ENCODE results near the gene SYTL3. TPM values are rescaled to one million over a fixed set of nuclear protein-coding genes. Genes with fewer than 3 reads are reported as not detected.

Gene SYTL3
- total and polyA plus RNA-seq, 2 donors (not counting 1 experiment from before 2014, with no cell fraction given) = 1.1 to 5.4 TPM

- no peaks in the 10 kb centered on the region for H3K9me3 ChIP-seq (ENCODE audit: control extremely low read depth in 1 of 3, control insufficient read depth in 2 of 3, insufficient read depth in 1 of 3, low read length in 2 of 3)
- H3K9ac ChIP-seq (ENCODE audit: low read length) = no peak overlapping the region
- H3K27me3 ChIP-seq (replicated peaks in 1 of 4; ENCODE audit: control extremely low read depth in 1 of 4, control insufficient read depth in 3 of 4, insufficient read depth in 4 of 4, low read length in 3 of 4) = no peaks in the 10 kb centered on the region
- no peak overlapping the region for H2AFZ ChIP-seq (ENCODE audit: insufficient read depth, low read depth, low read length, poor library complexity, severe bottlenecking)
- Mint-ChIP-seq H3K27me3 (no peaks in the 10 kb centered on the region), H3K9me3 (ENCODE audit: insufficient read depth) (no peaks in the 10 kb centered on the region), H3K27ac (no peak overlapping the region), H3K4me1 (peaks cover 6% of the 10 kb centered on the region), H3K4me3 (no peak overlapping the region)
- no peak overlapping the region for H3K4me3 ChIP-seq (ENCODE audit: control extremely low read depth in 1 of 5, extremely low read depth in 1 of 5, insufficient read depth in 1 of 5, low read depth in 2 of 5, low read length in 4 of 5)
- no peaks in the 10 kb centered on the region for H3K79me2 ChIP-seq (ENCODE audit: control insufficient read depth, insufficient read depth, low read length)
- H3K27ac ChIP-seq (ENCODE audit: low read length in 2 of 2) = no peak overlapping the region
- H3K36me3 ChIP-seq (replicated peaks in 1 of 2; ENCODE audit: control extremely low read depth in 1 of 2, control insufficient read depth in 1 of 2, extremely low read depth in 1 of 2, insufficient read depth in 2 of 2, low read length in 1 of 2) = no peaks in the 10 kb centered on the region
- peaks cover 7 to 9% of the 10 kb centered on the region in 2 donors for H3K4me1 ChIP-seq (ENCODE audit: control insufficient read depth in 2 of 2, insufficient read depth in 2 of 2, low read length in 2 of 2)
- POLR2A ChIA-PET = no interaction called here
- DNase-seq = no peak
- TF ChIP-seq EZH2 (IDR thresholded peaks at IDR 0.05; ENCODE audit: borderline replicate concordance, insufficient read depth, low read depth, low read length, poor library complexity, severe bottlenecking) = no peak
- 98% methylated on average over 7 of the region's 9 CpGs for WGBS (ENCODE audit: insufficient coverage)
- intact Hi-C loops (cut with micrococcal nuclease) = no loop called here
- ATAC-seq (ENCODE audit: low read depth) = no peak
- H3K4me2 ChIP-seq (replicated peaks; ENCODE audit: low read depth, low read length, poor library complexity, severe bottlenecking) = no peak overlapping the region
- no peaks in the 10 kb centered on the region for H4K20me1 ChIP-seq (ENCODE audit: control insufficient read depth, insufficient read depth, low read length, poor library complexity, severe bottlenecking)
- CTCF ChIA-PET = interaction anchor here (1.0 kb wide), 1 partner anchor 219 kb away, joined by 3 read pairs; no protein-coding TSS in a partner anchor
These were observed 104.0 kb downstream of the SYTL3 start for GRCh38 chr6:158753811-158754210.

- no peak overlapping the region for H2AFZ ChIP-seq (ENCODE audit: insufficient read depth, low read depth, low read length, poor library complexity, severe bottlenecking)
- Mint-ChIP-seq H3K4me1 (peaks cover 6% of the 10 kb centered on the region), H3K9me3 (ENCODE audit: insufficient read depth) (no peaks in the 10 kb centered on the region), H3K27ac (no peak overlapping the region), H3K4me3 (no peak overlapping the region), H3K27me3 (no peaks in the 10 kb centered on the region)
- H3K27me3 ChIP-seq (replicated peaks in 1 of 4; ENCODE audit: control extremely low read depth in 1 of 4, control insufficient read depth in 3 of 4, insufficient read depth in 4 of 4, low read length in 3 of 4) = no peaks in the 10 kb centered on the region
- no peak overlapping the region for H3K9ac ChIP-seq (ENCODE audit: low read length)
- H3K4me3 ChIP-seq (ENCODE audit: control extremely low read depth in 1 of 5, extremely low read depth in 1 of 5, insufficient read depth in 1 of 5, low read depth in 2 of 5, low read length in 4 of 5) = no peak overlapping the region
- CTCF ChIA-PET = interaction anchor here (0.6 to 1.0 kb wide), 2 partner anchors 204 to 218 kb away, joined by 3 read pairs; no protein-coding TSS in a partner anchor
- DNase-seq (no peak), ATAC-seq (ENCODE audit: low read depth) (no peak)
- TF ChIP-seq CTCF (IDR thresholded peaks at IDR 0.05) (no peak), EZH2 (IDR thresholded peaks at IDR 0.05; ENCODE audit: borderline replicate concordance, insufficient read depth, low read depth, low read length, poor library complexity, severe bottlenecking) (no peak)
- no peaks in the 10 kb centered on the region for H3K9me3 ChIP-seq (ENCODE audit: control extremely low read depth in 1 of 3, control insufficient read depth in 2 of 3, insufficient read depth in 1 of 3, low read length in 2 of 3)
- no peaks in the 10 kb centered on the region for H3K36me3 ChIP-seq (replicated peaks in 1 of 2; ENCODE audit: control extremely low read depth in 1 of 2, control insufficient read depth in 1 of 2, extremely low read depth in 1 of 2, insufficient read depth in 2 of 2, low read length in 1 of 2)
- POLR2A ChIA-PET = no interaction called here
- H4K20me1 ChIP-seq (ENCODE audit: control insufficient read depth, insufficient read depth, low read length, poor library complexity, severe bottlenecking) = no peaks in the 10 kb centered on the region
- H3K4me2 ChIP-seq (replicated peaks; ENCODE audit: low read depth, low read length, poor library complexity, severe bottlenecking) = no peak overlapping the region
- intact Hi-C loops (cut with micrococcal nuclease) = no loop called here
- H3K79me2 ChIP-seq (ENCODE audit: control insufficient read depth, insufficient read depth, low read length) = no peaks in the 10 kb centered on the region
- H3K27ac ChIP-seq (ENCODE audit: low read length in 2 of 2) = no peak overlapping the region
- WGBS (ENCODE audit: insufficient coverage) = 97% methylated on average over 9 of the region's 11 CpGs
- H3K4me1 ChIP-seq (ENCODE audit: control insufficient read depth in 2 of 2, insufficient read depth in 2 of 2, low read length in 2 of 2) = peaks cover 7 to 9% of the 10 kb centered on the region in 2 donors
These were observed 104.9 kb downstream of the SYTL3 start for GRCh38 chr6:158754738-158755137.

Data from B cell (primary cell).